HG03280 (cell line): ENCODE measurements around the gene QPCT.
"Not testable (repeated sequence)": the region's sequence is repeated elsewhere in the genome, so short reads cannot be mapped to it uniquely, and the experiment has no call there.

Experiments
- ATAC-seq: cut with Tn5 transposase; IDR thresholded peaks from one replicate; pipeline ENCODE4 v1.9.1; 2021; ENCODE audit warnings: mild to moderate bottlenecking, moderate library complexity; ENCODE audit not compliant: unreplicated experiment

The QPCT gene

GRCh38 chr2:37344453-37345361, at the start of gene QPCT:
TSS of gene QPCT (plus strand) at chr2:37344630. CDS start at chr2:37344732, 102 bp downstream.
- peak; percentile 40 for ATAC-seq

- ATAC-seq, result not testable (repeated sequence)
Observed at GRCh38 chr2:37294858-37295257, 49.6 kb upstream of the QPCT start.

- ATAC-seq, result no peak
Observed at GRCh38 chr2:37295469-37296073, 48.9 kb upstream of the QPCT start.

GRCh38 chr2:37297632-37298031, 46.8 kb upstream of the QPCT start:
- ATAC-seq, result no peak

GRCh38 chr2:37300146-37300545, 44.3 kb upstream of the QPCT start:
- no peak for ATAC-seq

DNA sequence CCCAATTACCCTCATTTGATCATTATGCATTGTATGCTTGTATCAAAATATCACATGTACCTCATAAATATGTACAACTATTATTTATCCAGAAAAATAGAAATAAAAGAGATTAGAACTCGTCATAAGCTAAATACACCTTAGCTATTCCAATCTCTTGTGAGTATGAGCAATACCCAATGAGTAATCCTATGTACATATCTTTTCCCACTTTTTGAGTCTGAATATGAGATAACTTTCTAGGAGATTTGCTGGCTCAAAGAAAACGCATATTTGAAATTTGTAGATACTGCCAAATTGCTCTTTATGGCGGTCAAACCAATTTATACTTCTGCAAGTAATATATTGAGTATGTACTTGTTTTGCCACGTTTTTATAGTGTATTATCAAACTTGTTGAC, 43.9 kb upstream of the QPCT start:
- no peak for ATAC-seq

- no peak for ATAC-seq
Observed at GRCh38 chr2:37301408-37301807, 43.0 kb upstream of the QPCT start.

DNA sequence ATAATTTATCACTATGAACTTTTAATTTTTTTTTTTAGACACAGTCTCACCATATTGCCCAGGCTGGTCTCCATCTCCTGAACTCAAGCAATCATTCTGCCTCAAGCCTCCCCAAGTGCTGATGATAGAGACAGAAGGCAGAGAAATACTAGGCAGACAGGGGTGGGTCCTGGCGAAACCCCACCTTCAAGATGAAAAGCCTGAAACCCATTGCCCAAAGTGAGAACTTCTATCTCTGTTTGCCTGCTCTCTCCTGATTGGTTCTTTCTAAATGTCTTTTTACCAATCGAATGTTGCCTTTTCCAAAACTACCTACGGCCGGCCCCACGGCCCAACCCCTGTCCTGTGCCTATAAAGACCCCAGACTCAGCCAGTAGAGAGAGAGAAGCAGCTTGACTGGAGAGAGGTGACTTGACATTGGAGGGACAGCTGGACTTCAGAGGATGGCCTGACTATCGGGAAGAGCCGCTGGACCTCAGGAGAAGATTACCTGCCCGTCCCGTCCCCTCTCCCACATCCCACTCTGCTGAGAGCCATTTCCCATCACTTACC, 41.7 kb upstream of the QPCT start:
- ATAC-seq, result no peak

GRCh38 chr2:37306024-37306423, 38.4 kb upstream of the QPCT start:
- no peak for ATAC-seq

GRCh38 chr2:37307500-37307899, 36.9 kb upstream of the QPCT start:
- no peak for ATAC-seq

DNA sequence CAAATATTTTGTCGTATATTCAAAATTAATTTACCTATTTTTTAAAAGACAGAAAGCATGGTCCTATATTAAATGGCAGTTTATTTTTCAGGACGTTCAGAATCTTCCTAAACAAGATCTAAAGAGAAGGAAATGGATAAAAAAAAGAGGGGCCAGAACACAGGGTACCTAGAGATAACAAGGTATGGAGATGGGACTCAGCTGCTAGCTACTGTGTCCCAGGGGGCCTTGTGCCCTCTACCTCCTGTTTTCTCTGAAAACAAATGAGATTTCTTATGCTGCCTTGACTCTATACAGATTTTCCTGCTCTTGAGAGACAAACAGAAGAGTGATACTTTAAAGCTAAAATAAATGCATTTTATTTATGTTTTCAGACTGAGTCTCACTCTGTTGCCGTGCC, 29.1 kb upstream of the QPCT start:
- ATAC-seq, result no peak

- ATAC-seq, result no peak
Observed at GRCh38 chr2:37316181-37316580, 28.2 kb upstream of the QPCT start.

DNA sequence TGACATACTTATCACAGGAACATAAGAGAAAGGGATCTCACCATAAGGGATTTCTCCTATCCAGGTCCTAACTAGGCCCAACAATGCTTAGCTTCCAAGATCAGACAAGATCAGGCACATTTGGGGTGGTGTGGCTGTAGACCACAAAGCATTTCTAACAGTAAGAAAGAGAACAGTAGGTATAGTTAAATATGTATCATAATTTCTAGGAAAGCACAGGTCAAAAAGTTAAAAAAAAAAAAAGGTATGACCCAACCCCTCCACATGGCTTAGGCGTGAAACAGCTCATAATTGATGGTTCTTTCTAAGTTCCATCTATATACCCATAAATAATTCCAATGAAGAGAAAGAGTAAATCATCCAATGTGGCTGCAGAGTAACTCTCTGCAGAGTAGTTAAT, 26.7 kb upstream of the QPCT start:
- no peak for ATAC-seq

- peak; percentile 63 for ATAC-seq
Observed at GRCh38 chr2:37318401-37318800, 26.0 kb upstream of the QPCT start.

DNA sequence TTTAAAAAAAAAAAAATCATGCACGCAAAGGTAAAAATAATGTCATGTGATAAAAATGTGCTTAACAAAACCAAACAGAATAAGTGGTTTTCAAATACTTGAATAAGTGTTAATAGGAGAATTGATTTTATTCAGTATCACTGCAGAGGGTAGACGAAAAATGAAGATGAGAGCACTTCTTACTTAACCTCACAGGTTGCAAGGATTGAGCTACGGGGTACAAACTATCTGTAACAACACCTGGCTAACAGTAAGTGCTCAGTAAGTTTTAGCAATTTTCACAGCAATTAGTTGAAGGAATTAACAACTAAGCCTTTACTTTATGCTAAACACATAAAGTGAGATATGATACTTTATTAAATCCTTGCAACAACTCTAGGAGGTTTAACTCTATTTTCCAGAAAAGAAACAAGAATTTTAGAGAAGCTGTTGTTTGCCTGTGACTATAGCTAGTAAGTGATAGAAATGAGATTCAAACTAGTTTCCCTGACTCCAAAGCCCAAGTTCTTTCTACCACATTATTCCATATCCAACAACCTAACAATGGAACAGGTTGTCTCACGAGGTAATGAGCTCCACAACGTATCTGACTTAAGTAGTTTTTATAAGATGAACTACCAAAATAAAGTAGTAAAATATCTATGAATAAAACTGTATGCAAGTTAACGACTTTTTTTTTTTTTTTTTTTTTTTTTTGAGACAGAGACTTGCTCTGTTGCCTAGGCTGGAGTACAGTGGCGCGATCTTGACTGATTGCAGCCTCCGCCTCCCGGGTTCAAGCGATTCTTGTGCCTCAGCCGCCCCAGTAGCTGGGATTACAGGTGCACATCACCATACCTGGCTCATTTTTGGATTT, 24.4 kb upstream of the QPCT start:
- no peak for ATAC-seq

DNA sequence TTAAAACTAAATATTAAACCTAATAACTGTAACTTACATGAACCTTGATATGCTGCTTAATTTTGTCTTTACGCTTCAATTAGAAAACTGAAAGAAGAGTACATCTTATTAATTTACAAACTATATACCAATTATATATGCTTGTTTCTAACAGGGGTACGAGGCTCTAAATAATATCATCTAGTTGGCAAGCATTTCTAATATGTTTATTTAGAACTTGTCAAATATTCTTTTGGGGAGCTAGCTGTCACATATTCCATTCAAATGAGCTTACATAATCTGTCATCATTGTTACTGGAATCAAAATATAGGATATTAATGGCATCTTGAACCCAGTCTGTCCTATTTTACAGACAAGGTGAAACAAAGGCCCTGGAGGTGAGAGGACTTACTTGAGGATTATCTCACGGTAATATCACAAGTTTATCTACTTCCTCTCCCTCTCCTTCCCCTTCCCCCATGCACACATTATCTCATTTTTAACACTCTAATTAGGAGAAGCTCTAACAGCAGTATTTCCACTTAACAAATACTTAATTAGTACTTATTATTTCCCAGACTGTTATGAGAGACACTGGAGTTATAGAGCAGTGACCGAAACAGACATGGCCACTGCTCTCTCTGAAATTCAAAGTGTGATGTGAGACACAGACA, 23.3 kb upstream of the QPCT start:
- ATAC-seq, result no peak

DNA sequence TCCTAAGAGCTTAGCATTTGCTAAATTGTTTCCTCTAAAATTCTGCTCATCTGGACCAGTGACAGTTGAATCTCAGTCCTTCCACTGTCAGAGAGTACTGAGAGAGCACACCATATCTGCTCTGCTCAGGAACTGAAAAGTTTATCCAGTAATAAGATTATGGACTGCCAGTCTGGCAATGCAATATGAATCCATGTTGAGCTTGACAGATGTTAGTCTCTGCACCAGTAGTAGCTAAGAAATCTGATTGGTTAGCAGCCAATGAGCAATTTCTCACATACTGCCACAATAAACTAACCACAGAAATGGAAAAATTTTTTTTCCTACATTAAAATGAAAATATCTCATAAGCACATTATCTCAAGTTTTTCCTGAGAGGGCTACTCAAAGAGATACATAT, 22.1 kb upstream of the QPCT start:
- ATAC-seq, result no peak

DNA sequence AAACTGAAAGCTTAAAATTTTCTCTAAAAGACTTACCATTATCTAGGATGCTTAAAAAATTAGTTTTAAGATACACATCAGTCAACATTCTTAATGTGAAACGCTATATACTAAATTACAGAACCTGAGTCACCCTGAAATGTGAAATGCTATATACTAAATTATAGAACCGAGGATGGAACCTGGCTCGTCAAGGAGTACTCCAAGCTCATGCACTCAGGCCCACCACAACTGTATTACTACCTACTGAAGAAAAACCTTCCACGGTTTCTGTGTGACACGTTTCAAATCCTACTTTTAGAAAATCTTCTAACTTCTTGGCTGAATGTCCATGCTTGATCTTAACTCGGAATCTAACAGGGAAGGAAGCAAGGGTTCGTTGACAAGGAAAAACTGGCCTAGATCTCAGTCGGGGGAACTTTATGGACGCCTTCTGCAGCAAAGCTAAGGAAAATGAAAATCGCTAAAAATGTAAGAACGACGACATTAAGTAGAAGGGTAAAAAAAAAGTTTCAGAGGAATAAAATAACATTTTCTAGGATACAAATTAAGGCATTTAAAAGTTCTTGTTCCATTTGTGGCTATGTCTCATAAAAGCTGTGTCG, 21.2 kb upstream of the QPCT start:
- no peak for ATAC-seq

DNA sequence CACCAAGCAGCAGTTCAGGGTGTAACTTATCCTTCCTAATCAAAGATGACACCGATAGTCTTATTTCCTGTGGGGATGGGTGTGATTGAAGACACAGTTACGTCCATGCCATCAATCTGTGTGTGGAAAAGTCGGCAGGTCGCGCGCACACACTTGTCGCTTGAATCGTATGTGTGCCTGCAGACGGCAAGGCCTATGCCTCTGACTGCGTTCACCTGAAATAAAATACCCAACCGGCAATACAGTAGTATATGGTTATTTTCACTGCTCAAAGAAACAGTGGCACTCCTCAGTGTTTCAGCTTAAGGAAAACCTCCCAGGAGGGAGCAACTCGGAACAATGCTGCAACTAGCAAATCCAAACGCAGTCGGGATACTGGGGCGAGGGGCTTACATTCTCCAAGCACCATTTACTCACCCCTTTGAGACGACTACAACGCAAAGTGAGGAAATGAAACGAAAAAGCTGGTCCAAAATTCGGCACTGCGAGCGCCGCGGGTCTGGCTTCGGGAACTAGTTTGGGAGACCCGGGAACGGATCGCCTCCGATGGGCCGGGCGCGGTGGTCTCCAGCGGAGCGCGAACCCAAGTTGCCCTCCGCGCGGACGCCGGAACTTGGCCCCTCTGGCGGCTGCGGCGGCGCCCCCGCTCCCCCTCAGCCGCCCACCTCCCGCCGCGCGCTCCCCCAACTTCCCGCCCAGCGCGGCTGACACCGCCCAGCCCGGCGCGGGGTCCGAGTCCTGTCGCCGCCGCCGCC, 20.5 kb upstream of the QPCT start:
- ATAC-seq, result peak; percentile 21

GRCh38 chr2:37324536-37324785, 20.0 kb upstream of the QPCT start:
- ATAC-seq, result no peak
